Activated naive CD8-positive, alpha-beta T cell treated with anti-CD3 and anti-CD28 coated beads for 36 hours (primary cell): ENCODE data around the gene UBR3. TPM values are rescaled to one million over a fixed set of nuclear protein-coding genes. Genes with fewer than 3 reads are reported as not detected.
A peak's percentile ranks its signal among the peaks of the same experiment; 100 is the strongest.

ENCODE experiments used
- DNase-seq: peaks from one replicate; pipeline ENCODE4 v3.0.0; 2021
- H3K27ac Mint-ChIP-seq: one replicate; pipeline ENCODE4 v1.8.0; 2022; ENCODE audit warnings: mild to moderate bottlenecking, moderate library complexity, mixed read lengths
- H3K27me3 Mint-ChIP-seq: one replicate; pipeline ENCODE4 v1.8.0; 2022; ENCODE audit warnings: mild to moderate bottlenecking, mixed read lengths
- H3K36me3 Mint-ChIP-seq: one replicate; pipeline ENCODE4 v1.8.0; 2021; ENCODE audit warnings: mild to moderate bottlenecking, mixed read lengths
- H3K4me1 Mint-ChIP-seq: one replicate; pipeline ENCODE4 v1.8.0; 2021; ENCODE audit warnings: mixed read lengths
- H3K4me3 Mint-ChIP-seq: one replicate; pipeline ENCODE4 v1.8.0; 2022; ENCODE audit warnings: mild to moderate bottlenecking, moderate library complexity, mixed read lengths
- H3K9me3 Mint-ChIP-seq: one replicate; pipeline ENCODE4 v1.8.0; 2022; ENCODE audit warnings: mixed read lengths
- total RNA-seq, 2 experiments: library from RNA; stranded (reverse); gene quantifications; one replicate each; pipeline ENCODE4 v1.2.3, GENCODE V29; 2021

Gene UBR3, protein sequence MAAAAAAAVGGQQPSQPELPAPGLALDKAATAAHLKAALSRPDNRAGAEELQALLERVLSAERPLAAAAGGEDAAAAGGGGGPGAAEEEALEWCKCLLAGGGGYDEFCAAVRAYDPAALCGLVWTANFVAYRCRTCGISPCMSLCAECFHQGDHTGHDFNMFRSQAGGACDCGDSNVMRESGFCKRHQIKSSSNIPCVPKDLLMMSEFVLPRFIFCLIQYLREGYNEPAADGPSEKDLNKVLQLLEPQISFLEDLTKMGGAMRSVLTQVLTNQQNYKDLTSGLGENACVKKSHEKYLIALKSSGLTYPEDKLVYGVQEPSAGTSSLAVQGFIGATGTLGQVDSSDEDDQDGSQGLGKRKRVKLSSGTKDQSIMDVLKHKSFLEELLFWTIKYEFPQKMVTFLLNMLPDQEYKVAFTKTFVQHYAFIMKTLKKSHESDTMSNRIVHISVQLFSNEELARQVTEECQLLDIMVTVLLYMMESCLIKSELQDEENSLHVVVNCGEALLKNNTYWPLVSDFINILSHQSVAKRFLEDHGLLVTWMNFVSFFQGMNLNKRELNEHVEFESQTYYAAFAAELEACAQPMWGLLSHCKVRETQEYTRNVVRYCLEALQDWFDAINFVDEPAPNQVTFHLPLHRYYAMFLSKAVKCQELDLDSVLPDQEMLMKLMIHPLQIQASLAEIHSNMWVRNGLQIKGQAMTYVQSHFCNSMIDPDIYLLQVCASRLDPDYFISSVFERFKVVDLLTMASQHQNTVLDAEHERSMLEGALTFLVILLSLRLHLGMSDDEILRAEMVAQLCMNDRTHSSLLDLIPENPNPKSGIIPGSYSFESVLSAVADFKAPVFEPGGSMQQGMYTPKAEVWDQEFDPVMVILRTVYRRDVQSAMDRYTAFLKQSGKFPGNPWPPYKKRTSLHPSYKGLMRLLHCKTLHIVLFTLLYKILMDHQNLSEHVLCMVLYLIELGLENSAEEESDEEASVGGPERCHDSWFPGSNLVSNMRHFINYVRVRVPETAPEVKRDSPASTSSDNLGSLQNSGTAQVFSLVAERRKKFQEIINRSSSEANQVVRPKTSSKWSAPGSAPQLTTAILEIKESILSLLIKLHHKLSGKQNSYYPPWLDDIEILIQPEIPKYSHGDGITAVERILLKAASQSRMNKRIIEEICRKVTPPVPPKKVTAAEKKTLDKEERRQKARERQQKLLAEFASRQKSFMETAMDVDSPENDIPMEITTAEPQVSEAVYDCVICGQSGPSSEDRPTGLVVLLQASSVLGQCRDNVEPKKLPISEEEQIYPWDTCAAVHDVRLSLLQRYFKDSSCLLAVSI (N-terminal part only)
- total RNA-seq = 10 to 100 TPM; 15.1 to 17.7 TPM

DNA sequence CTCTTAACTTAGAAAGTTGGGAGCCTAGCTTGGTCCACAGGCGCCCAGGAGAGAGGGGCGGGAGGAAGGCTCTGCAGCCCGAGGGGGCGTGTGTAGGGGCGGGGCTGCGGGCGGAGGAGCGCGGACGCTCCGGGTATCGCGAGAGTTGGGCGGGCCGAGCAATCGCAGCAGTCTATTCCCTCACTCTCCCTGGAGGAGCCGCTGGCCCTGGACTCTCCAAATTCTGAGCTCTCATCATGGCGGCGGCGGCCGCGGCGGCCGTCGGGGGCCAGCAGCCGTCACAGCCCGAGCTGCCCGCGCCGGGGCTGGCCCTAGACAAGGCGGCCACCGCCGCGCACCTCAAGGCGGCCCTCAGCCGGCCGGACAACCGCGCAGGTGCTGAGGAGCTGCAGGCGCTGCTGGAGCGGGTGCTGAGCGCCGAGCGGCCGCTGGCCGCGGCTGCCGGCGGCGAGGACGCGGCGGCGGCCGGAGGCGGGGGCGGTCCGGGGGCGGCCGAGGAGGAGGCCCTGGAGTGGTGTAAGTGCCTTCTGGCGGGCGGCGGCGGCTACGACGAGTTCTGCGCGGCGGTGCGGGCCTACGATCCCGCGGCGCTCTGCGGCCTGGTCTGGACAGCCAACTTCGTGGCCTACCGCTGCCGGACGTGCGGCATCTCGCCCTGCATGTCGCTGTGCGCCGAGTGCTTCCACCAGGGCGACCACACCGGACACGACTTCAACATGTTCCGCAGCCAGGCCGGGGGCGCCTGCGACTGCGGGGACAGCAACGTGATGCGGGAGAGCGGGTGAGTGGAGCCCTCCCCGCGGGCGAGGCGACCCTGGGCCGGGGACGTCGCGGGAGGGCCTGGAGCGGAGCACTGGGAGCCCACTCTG, at the start of gene UBR3:
Gene UBR3 (plus strand): TSS at position 183 of the 869 bp plus-strand sequence. CDS start 54 bp downstream, at position 237.
- H3K27me3 Mint-ChIP-seq = no peaks in the 10 kb centered on the region
- H3K27ac Mint-ChIP-seq = peak within 1 kb of the TSS; percentile 81
- peak within 1 kb of the TSS; percentile 92 for H3K4me3 Mint-ChIP-seq

GRCh38 chr2:169778446-169778845, 48.8 kb upstream of the UBR3 start:
- DNase-seq = no peak
- Mint-ChIP-seq H3K9me3 (no peaks in the 10 kb centered on the region), H3K27me3 (peaks cover 10% of the 10 kb centered on the region), H3K4me3 (no peak overlapping the region), H3K27ac (no peak overlapping the region), H3K4me1 (no peaks in the 10 kb centered on the region), H3K36me3 (no peaks in the 10 kb centered on the region)

More for the DNA sequence above, at the start of gene UBR3:
- DNase-seq = peak; percentile 92
- H3K9me3 Mint-ChIP-seq = no peaks in the 10 kb centered on the region
- peaks cover 14% of the 10 kb centered on the region for H3K36me3 Mint-ChIP-seq
- peaks cover 56% of the 10 kb centered on the region for H3K4me1 Mint-ChIP-seq

- Mint-ChIP-seq H3K27me3 (peaks cover 14% of the 10 kb centered on the region), H3K4me3 (no peak overlapping the region), H3K36me3 (no peaks in the 10 kb centered on the region), H3K9me3 (no peaks in the 10 kb centered on the region), H3K27ac (no peak overlapping the region), H3K4me1 (no peaks in the 10 kb centered on the region)
- DNase-seq = no peak
Observed at GRCh38 chr2:169781249-169782013, 45.8 kb upstream of the UBR3 start.

DNA sequence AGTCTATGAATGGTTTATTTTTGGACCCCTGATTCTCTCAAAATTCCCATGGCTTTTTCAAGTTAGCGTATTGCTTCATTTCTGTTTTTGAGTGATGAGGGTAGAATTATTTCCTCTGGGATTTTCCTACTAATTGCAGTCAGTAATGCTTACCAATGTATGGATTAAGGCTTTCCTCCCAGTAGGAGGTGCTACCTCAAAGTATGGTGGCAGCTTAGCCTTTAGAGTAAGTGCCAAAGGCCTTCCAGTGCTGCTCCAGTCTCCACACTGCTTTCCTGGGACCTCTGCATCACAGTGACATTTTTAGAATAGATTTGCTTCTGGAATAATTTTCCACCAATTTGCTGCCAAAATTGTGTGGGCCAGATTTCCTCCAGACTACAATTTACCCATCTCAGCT, 44.7 kb upstream of the UBR3 start:
- H3K9me3 Mint-ChIP-seq = no peaks in the 10 kb centered on the region
- no peaks in the 10 kb centered on the region for H3K36me3 Mint-ChIP-seq
- peaks cover 14% of the 10 kb centered on the region for H3K27me3 Mint-ChIP-seq
- no peak overlapping the region for H3K27ac Mint-ChIP-seq
- H3K4me3 Mint-ChIP-seq = no peak overlapping the region
- DNase-seq = no peak
- H3K4me1 Mint-ChIP-seq = no peaks in the 10 kb centered on the region

DNA sequence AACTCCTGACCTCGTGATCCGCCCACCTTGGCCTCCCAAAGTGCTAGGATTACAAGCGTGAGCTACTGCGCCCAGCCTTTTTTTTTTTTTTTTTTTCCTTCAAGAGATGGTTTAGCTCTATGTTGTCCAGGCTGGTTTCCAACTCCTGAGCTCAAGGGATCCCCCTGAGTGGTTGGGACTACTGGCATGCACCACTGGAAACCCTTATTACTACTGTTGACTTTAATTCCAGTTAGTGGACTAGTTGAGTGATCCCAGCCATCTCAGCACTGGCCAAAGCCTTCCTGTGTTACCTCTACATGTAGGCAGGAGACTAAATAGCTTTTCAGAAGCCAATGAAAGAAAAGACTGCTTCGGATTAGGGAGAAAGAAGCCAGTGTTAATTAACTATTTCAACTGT, 36.7 kb upstream of the UBR3 start:
- peaks cover 6% of the 10 kb centered on the region for H3K4me1 Mint-ChIP-seq
- H3K27me3 Mint-ChIP-seq = peaks cover 32% of the 10 kb centered on the region
- no peak for DNase-seq
- H3K36me3 Mint-ChIP-seq = no peaks in the 10 kb centered on the region
- no peaks in the 10 kb centered on the region for H3K9me3 Mint-ChIP-seq
- no peak overlapping the region for H3K27ac Mint-ChIP-seq
- no peak overlapping the region for H3K4me3 Mint-ChIP-seq

DNA sequence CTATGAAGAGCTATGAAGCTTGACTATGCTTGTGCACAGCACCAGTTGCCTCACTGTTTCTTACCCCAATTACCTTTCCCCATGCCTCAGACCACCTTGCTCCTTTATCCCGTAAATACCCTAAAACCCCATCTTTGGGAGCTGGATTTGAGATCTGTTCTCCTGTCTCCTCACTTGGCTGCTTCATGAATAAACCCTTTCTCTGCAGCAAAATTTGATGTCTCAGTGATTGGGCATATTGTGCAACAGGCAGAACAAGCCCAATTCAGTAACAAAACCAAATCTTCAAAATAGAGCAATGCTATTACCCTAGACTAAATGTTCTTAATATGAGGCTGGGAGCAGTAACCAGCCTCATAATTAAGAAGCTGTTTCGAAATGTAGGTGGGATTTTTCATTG, 32.1 kb upstream of the UBR3 start:
- no peak overlapping the region for H3K4me3 Mint-ChIP-seq
- H3K27ac Mint-ChIP-seq = no peak overlapping the region
- DNase-seq = no peak
- H3K4me1 Mint-ChIP-seq = peaks cover 9% of the 10 kb centered on the region
- H3K9me3 Mint-ChIP-seq = no peaks in the 10 kb centered on the region
- peaks cover 3% of the 10 kb centered on the region for H3K36me3 Mint-ChIP-seq
- peaks cover 11% of the 10 kb centered on the region for H3K27me3 Mint-ChIP-seq

DNA sequence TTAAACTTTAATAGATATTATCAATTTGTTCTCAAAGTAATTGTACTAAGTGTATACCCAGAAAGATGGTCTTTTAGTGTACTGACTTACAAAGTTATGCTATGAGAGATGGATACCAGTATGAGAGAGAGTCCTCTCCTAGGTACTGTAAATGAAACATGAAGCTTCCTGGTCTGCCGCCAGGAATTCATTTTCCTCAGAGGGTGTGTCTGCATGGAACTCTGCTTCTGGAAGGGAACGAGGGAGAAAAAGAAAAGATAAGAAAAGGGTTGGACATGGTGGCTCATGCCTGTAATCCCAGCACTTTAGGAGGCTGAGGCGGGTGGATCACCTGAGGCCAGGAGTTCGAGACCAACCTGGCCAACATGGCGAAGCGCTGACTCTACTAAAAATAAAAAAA, 30.8 kb upstream of the UBR3 start:
- H3K27me3 Mint-ChIP-seq = peaks cover 5% of the 10 kb centered on the region
- H3K4me1 Mint-ChIP-seq = peaks cover 12% of the 10 kb centered on the region
- no peak overlapping the region for H3K4me3 Mint-ChIP-seq
- DNase-seq = no peak
- H3K9me3 Mint-ChIP-seq = no peaks in the 10 kb centered on the region
- no peak overlapping the region for H3K27ac Mint-ChIP-seq
- H3K36me3 Mint-ChIP-seq = peaks cover 5% of the 10 kb centered on the region

GRCh38 chr2:169797601-169798000, 29.7 kb upstream of the UBR3 start:
- H3K27ac Mint-ChIP-seq = no peak overlapping the region
- peaks cover 10% of the 10 kb centered on the region for H3K36me3 Mint-ChIP-seq
- peak overlapping the region; percentile 33 for H3K4me3 Mint-ChIP-seq
- DNase-seq = no peak
- no peaks in the 10 kb centered on the region for H3K9me3 Mint-ChIP-seq
- H3K27me3 Mint-ChIP-seq = peaks cover 5% of the 10 kb centered on the region
- peaks cover 21% of the 10 kb centered on the region for H3K4me1 Mint-ChIP-seq

DNA sequence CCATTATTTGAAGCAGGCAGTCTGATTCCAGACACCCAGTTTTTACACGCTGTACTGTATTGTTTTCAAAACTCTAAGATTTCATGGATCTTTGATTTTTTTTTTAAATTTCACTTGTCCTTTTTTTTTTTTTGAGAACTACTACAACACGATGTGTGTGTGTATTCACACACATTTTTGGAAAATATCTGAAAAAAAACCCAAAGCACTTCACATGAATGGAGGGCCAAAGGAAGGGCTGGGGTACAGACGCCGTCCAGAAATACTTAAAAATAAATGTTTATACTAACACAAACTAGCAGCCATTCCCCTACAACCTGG, 28.9 kb upstream of the UBR3 start:
- H3K9me3 Mint-ChIP-seq = no peaks in the 10 kb centered on the region
- peaks cover 5% of the 10 kb centered on the region for H3K27me3 Mint-ChIP-seq
- H3K36me3 Mint-ChIP-seq = peaks cover 11% of the 10 kb centered on the region
- peak overlapping the region; percentile 92 for H3K4me3 Mint-ChIP-seq
- H3K27ac Mint-ChIP-seq = peak overlapping the region; percentile 83
- peaks cover 22% of the 10 kb centered on the region for H3K4me1 Mint-ChIP-seq
- no peak for DNase-seq

DNA sequence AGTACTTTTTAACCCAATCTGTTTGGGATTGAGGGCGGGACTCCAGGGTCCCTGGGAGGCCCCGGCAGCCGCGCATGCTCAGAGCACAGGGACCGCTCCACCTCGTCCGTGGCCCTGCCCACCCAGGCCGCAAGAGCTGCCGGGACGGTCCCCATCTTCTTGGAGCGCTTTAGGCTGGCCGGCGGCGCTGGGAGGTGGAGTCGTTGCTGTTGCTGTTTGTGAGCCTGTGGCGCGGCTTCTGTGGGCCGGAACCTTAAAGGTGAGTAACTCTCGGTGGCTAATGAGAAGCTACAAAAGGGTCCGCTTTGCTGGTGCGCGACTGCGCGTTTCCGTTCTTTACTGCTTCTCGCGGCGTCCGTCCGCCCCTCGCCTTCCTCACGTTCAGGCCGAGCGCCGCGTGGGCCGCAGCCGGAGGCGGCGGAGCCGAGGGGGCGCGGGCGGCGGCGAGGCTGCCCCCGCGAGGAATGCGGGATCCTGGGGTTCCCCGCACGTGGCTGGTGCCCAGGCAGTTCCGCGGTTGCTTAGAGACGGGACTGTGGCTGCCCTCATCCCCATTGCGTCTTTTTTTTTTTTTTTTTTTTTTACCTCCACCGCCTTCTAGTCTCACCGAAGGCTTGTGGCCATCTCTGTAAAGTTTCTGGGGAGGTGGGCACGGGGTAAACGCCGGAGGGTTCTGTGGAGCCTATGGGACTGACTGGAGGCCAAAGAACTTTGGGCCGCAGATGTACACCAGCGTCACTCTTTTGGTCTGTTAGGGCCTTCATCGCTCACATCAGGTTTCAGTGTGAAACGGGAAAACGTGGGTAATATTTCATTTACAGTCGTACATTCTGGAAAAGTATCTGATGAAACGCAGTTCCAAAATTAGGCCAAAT, 28.3 kb upstream of the UBR3 start, which contains the start of gene SSB:
Gene SSB (plus strand): TSS at position 154 of the 875 bp plus-strand sequence. CDS start 2,090 bp downstream, outside the sequence.
- H3K36me3 Mint-ChIP-seq = peaks cover 11% of the 10 kb centered on the region
- peak; percentile 96 for DNase-seq
- no peaks in the 10 kb centered on the region for H3K9me3 Mint-ChIP-seq
- H3K4me3 Mint-ChIP-seq = peak within 1 kb of the TSS; percentile 92
- H3K4me1 Mint-ChIP-seq = peaks cover 22% of the 10 kb centered on the region
- H3K27me3 Mint-ChIP-seq = peaks cover 5% of the 10 kb centered on the region
- H3K27ac Mint-ChIP-seq = peak within 1 kb of the TSS; percentile 95

GRCh38 chr2:169803480-169803879, 23.8 kb upstream of the UBR3 start:
- no peak overlapping the region for H3K4me3 Mint-ChIP-seq
- no peak for DNase-seq
- peaks cover 25% of the 10 kb centered on the region for H3K4me1 Mint-ChIP-seq
- no peaks in the 10 kb centered on the region for H3K9me3 Mint-ChIP-seq
- H3K36me3 Mint-ChIP-seq = peaks cover 24% of the 10 kb centered on the region
- H3K27ac Mint-ChIP-seq = no peak overlapping the region
- no peaks in the 10 kb centered on the region for H3K27me3 Mint-ChIP-seq

DNA sequence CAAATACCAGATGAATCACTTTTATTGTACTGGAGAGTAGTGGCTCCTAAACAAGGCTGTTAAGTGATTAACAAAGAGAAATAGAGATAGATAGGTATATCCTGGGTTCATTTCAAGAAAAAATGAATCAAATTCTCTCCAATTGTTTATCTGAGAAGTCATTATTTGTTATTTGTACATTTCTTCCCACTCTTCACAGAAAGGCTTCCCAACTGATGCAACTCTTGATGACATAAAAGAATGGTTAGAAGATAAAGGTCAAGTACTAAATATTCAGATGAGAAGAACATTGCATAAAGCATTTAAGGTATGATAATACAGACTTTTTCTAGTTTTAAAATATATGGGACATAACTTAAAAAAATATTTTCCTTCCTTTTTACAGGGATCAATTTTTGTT, 20.7 kb upstream of the UBR3 start:
- no peaks in the 10 kb centered on the region for H3K9me3 Mint-ChIP-seq
- H3K4me1 Mint-ChIP-seq = peaks cover 17% of the 10 kb centered on the region
- peak overlapping the region; percentile 75 for H3K27ac Mint-ChIP-seq
- no peaks in the 10 kb centered on the region for H3K27me3 Mint-ChIP-seq
- H3K4me3 Mint-ChIP-seq = no peak overlapping the region
- H3K36me3 Mint-ChIP-seq = peaks cover 33% of the 10 kb centered on the region
- no peak for DNase-seq

GRCh38 chr2:169808221-169808620, 19.0 kb upstream of the UBR3 start:
- no peak overlapping the region for H3K4me3 Mint-ChIP-seq
- no peaks in the 10 kb centered on the region for H3K27me3 Mint-ChIP-seq
- no peak for DNase-seq
- H3K9me3 Mint-ChIP-seq = no peaks in the 10 kb centered on the region
- peaks cover 33% of the 10 kb centered on the region for H3K36me3 Mint-ChIP-seq
- H3K4me1 Mint-ChIP-seq = peaks cover 7% of the 10 kb centered on the region
- no peak overlapping the region for H3K27ac Mint-ChIP-seq
